NCI-H2081 treated with DMSO at 0.1 percent for 48 hours (cell line): ENCODE data around the gene TNIK.

Experiments used
- DNase-seq: peaks from one replicate; lab custom pipeline; 2025; lab: John Stamatoyannopoulos, UW

Gene TNIK

DNA sequence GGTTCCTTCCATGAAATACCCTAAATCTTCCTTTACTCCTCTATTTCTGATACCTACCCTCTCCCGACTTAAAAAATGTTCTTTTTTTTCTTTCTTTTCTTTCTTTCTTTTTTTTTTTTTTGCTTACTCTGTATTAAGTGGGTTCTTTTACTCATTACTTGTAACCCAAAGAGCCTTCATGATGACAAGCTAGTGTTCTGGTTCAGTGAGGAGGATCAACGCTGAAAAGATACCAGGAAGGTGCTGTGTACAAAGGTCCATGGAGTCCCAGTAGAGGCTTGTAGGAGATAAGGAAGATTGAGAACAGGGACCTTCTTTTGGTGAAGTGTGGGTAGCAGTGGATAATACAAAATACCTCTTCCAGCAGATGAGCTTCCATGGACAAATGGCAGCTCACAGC lies 369.9 kb downstream of the TNIK start:
- no peak for DNase-seq

DNA sequence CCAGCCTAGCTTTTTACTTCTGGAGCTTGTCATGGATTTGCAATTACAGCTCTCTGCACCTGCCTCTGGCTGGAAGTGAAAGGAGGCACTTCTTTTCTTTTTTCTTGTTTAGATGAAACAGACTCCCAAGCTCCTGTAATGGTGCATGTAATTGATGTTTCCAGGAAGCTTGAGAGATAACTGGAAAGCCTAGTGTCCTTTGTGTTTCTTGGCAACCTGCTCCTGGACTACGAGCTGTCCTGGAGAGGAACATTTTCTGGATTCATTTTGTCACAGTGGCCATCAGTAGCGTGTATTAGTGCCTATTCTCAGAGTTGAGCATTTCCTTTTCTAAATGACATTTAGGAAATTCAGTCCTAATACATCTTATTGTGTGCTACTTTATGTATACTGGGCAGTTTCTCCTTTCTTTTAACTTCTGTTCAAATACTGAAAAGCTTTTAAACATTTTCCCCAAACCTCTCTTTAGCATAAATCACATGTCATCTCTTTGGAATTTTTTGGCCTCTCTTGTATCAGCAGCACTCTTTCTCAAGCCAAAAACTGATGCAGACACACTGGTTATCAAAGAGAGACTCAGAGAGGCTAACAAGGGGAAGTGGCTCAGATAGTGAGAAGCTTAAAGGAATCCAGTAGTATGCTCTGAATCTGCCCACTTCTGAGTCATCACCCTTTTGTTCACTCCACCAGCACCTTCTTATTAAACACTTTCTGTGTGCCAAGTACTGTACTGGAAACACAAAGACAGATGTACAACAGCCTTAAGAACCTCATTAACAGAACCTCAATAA lies 371.0 kb downstream of the TNIK start:
- no peak for DNase-seq

DNA sequence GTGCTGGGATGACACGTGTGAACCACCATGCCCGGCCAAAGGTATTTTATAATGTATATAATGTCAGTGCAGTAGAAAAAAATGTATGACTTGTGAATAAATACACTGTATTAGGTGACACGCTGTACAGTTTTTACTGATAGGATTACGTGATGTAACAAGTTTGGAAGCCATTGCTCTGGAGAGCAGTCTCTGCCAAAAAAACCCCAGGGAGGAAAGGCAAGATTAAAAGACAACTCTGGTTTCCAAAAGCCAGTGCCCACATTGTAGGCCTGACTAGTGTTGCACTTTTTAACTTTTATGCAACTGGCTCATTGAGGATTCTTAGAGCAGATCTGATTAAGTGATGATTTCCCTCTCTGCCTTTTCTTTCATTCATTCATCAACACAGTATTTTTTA lies 371.7 kb downstream of the TNIK start:
- DNase-seq: no peak

- no peak for DNase-seq
These were observed 373.3 kb downstream of the TNIK start for GRCh38 chr3:171086914-171087313.

DNA sequence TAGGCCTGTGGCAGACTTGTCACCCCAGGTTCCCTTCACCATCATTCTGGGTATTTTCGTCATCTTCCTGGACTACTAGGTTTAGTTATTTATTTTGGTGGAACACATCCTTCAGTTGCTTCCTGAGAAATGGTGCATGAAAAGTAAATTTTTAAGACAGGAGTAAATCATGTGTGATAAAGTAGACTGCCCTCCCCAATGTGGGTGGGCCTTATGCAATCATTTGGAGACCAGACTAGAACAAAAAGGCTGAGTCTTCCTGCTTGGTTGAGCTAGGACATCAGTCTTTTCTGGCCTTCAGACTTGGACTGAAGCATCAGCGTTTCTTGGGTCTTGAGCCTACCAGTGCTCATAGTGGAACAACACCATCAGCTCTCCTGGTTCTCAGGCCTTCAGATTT lies 382.9 kb downstream of the TNIK start:
- DNase-seq: no peak

- DNase-seq: no peak
These were observed 387.8 kb downstream of the TNIK start for GRCh38 chr3:171072432-171072831.

DNA sequence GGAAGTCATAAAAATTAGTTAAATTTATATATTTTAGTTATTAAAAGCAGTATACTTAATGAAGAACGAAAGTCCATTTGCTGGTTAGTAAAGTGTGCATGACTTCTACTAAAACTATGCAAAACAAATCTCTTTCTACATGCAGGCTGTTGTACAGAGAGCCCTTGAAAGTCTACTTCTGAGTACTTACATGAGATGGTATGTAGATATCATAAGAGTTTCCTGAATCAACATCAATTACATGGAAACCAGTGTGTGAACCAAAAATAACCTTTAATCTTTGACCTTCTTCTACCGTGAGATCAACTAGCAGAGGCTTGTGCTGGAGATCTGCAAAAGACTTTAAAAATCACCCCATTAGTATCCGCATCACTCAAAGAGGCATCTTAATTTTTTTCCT lies 391.5 kb downstream of the TNIK start:
- DNase-seq: no peak

DNA sequence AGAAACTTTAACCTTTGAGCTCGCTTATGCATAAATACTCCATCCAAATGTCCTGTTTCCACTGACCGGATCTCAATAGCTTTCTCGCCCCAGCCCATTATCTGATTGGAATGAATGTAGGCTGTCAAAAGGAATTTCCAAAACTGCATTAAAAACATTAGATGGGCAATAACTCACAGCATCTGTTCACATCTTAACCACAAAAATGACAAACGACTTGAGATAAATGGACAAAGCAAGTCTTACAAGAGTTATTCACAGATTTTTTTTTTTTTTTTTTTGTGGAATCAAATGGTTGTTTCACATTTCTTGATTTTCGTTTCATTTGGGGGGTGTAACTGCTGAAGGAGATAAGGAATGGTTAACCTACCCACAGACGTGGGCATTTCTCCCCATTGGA lies 394.0 kb downstream of the TNIK start:
- DNase-seq: no peak

- no peak for DNase-seq
These were observed 394.5 kb downstream of the TNIK start for GRCh38 chr3:171065732-171066131.

- DNase-seq: no peak
These were observed 395.7 kb downstream of the TNIK start for GRCh38 chr3:171064461-171064860.

DNA sequence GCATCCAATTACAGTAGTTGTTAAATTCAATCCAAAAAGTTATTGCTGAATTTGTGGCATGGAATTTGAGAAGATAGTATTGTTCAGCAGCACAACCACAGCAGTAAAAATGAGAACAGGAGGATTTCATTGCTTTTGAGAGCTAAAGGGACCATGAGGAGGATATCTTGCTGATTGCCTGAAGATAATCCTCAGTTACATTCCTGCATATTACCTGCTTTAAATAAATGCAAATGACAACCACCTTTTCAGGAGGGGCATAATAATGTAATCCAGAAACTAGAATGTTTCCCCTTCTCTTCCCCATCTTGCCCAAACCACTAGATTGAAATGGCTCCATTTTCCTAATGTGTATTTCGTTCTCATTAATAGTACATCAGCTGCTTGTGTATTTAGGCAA lies 398.5 kb downstream of the TNIK start:
- no peak for DNase-seq

DNA sequence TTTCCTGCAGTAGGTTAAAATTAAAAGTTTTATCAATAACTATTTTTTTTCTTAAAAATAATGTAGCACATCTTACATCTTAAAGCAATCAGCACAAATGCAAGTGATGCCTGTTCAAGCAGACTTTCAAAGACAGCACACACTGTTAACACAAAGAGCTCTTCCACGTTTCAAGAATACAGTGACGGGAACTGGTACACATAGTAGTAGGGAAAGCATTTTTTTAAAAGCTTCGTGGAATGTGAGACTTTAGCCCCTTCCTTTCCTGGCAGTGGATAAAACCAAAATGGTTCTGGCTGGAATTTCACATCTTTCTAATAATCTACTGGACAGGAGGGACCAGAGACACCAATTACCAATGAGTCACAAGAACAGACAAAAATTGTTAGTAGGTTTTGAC lies 400.2 kb downstream of the TNIK start:
- no peak for DNase-seq

- DNase-seq: no peak
These were observed 401.2 kb downstream of the TNIK start for GRCh38 chr3:171058873-171059603.

DNA sequence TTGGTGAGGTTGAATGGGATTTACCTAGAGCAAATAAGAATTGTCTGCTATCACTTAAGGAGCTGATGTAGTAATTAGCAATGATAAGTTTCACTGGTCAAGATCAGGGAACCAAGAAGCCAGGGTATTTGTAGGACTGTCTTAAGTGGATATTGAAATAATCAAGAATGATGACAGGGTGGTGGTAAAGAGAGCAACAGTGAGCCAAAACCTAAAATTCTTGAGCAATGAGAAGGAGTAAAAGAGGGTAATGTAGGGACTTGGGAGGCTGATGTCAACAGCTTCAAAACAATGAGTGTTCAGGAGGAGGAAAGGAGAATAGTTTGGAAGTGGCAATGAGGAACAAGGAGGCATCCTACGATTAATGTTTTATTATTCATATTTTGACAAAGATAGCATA lies 402.1 kb downstream of the TNIK start:
- DNase-seq: no peak

- no peak for DNase-seq
These were observed 403.1 kb downstream of the TNIK start for GRCh38 chr3:171057072-171057471.

DNA sequence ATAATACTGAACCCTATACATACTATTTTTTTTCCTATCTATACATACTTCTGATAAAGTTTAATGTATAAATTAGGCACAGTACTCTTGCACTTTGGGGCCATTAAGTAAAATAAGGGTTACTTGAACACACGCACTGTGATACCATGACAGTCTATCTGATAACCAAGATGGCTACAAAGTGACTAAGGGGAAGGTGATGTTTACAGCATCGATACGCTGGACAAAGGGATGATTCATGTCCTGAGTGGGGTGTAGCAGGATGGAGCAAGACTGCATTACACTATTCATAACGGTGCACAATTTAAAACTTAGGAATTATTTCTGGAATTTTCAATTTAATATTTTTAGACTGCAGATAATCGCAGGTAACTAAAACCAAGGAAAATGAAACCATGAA lies 403.7 kb downstream of the TNIK start:
- no peak for DNase-seq

DNA sequence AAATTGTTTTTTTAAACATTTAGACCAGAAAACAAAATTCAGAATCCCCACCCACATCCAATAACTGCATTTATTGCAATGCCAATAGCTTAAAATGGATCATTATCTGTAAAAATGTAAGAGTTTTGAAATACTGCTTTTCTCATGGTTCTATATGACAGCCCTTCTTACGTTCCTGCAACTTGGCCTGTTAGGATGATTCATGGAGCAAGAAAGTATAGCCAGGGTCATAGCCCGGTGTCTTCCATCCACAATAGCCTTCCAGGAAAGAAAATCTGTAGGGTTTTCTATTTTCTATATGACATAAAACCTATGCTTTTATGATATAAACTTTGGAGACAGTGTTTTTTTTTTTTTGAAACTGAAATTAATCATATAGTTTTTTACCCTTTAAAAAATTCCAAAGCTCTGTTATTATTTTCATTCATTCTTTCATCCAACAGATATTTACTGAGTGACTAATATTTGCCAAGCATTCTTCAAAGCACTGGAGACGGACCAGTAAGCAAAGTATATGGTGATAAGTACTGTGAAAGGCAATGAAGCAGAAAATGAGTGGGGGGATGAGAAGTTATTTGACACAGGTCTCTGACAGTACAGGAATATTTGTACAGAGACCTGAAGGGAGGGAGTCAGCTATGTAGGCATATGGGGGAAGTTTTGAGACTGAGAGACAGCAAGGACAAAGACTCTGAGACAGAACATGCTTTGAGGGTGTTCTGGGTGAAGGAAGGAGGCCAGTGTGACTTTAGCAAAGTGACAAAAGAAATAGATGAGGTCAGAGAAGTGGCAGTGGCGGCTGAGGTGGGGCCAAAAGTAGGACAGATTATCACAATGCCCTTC lies 404.6 kb downstream of the TNIK start:
- DNase-seq: no peak

- no peak for DNase-seq
These were observed 405.3 kb downstream of the TNIK start for GRCh38 chr3:171054921-171055320.

GRCh38 chr3:171054231-171054630 lies 406.0 kb downstream of the TNIK start:
- DNase-seq: no peak

DNA sequence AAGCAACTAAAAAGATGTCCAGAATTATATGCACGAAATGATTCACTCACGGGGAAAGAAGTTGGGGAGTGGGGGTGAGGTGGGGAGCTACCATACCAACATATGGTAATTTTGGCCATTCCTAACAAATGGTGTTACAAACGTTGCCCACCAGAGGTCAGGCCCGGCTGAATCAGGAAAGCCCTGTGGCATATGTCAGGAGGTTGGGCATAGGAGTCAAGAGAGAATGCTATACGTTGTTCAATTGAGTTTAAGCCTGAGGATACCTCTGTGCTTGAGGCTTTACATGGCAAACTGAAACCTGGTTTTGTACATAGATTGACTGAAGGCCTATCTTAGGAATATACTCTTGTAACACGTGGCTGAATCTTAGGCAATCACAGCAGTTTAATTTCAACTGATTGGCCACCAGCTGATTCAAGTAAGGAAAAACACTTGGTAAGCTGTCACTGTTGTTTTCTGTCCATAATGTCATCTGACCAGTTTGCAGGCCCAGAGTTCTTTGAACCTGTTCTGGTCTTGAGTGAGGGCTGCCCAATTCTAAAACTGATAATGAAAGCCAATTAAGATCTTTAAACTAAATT lies 410.3 kb downstream of the TNIK start:
- DNase-seq: no peak

DNA sequence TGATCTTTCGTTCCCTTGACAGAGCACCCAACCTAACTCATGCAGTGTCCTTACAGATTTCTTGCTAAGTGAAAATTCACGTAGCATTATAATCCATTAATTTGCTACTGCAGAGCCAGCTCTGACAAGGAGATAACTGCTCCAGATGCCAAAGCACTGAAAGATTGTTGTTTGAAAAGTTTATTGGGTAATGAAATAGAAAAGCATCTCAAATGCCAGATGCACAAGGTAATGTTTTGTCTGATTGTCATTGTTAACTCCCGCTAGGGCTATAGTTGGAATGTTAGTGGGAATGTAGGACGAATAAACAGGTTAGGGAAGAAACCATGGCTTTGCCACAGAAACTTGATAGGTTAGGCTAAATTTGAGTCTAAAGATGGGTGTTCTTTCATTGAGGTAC lies 413.4 kb downstream of the TNIK start:
- DNase-seq: no peak
